Hematopoietic multipotent progenitor cell (in vitro differentiated cells): ENCODE data around the gene DCPS. TPM values are rescaled to one million over a fixed set of nuclear protein-coding genes. Genes with fewer than 3 reads are reported as not detected.
A peak's percentile ranks its signal among the peaks of the same experiment; 100 is the strongest.
"Not testable (repeated sequence)": the region's sequence is repeated elsewhere in the genome, so short reads cannot be mapped to it uniquely, and the experiment has no call there.

Source experiments
- DNase-seq, 3 donors: peaks; one replicate each; pipeline ENCODE4 v3.0.0-alpha.2; 2011 to 2015; ENCODE audit warnings: low read depth in 2 of 3, low spot score in 2 of 3
- total RNA-seq: library from RNA; depleted of rRNA; stranded (reverse); fragments of >200 nt; gene quantifications from one replicate; pipeline ENCODE4 v1.2.3, GENCODE V29; 2012

Gene DCPS
- total RNA-seq, 1 donor, result 18.9 TPM

- peak in 2 of 3 donors; percentile 22 to 53 for DNase-seq
These were observed 37.9 kb downstream of the DCPS start for GRCh38 chr11:126341760-126342161.

GRCh38 chr11:126343051-126343450, 39.2 kb downstream of the DCPS start:
- no peak for DNase-seq

- DNase-seq, result no peak
These were observed 40.6 kb downstream of the DCPS start for GRCh38 chr11:126344141-126345080.

- DNase-seq, result no peak
These were observed 41.4 kb downstream of the DCPS start for GRCh38 chr11:126345283-126345682.

- peak in 2 of 3 donors; percentile 84 to 87 for DNase-seq
These were observed 42.1 kb downstream of the DCPS start for GRCh38 chr11:126345759-126346585.

- DNase-seq, result no peak
These were observed 42.7 kb downstream of the DCPS start for GRCh38 chr11:126346586-126346940.

GRCh38 chr11:126346946-126347345, 43.1 kb downstream of the DCPS start:
- not testable (repeated sequence) for DNase-seq

- no peak for DNase-seq
These were observed 44.1 kb downstream of the DCPS start for GRCh38 chr11:126347751-126348668.

GRCh38 chr11:126348806-126349582, 45.1 kb downstream of the DCPS start:
- DNase-seq, result no peak

GRCh38 chr11:126350836-126351235, 47.0 kb downstream of the DCPS start:
- no peak for DNase-seq

- no peak for DNase-seq
These were observed 48.3 kb downstream of the DCPS start for GRCh38 chr11:126352163-126352562.

- peak in 2 of 3 donors; percentile 71 to 85 for DNase-seq
These were observed 49.3 kb downstream of the DCPS start for GRCh38 chr11:126352934-126353801.

- DNase-seq, result no peak
These were observed 50.9 kb downstream of the DCPS start for GRCh38 chr11:126354631-126355323.

GRCh38 chr11:126355324-126355925, 51.6 kb downstream of the DCPS start, which contains the start of gene ST3GAL4:
ST3GAL4 (plus strand) TSS chr11:126355686; CDS start chr11:126406156, 50,470 bp downstream.
- peak; percentile 11 to 71 (median 55) for DNase-seq

- peak in 2 of 3 donors; percentile 38 to 40 for DNase-seq
These were observed 52.4 kb downstream of the DCPS start for GRCh38 chr11:126355926-126356897.
